ENCODE results near the gene HSPA12B. TPM values are rescaled to one million over a fixed set of nuclear protein-coding genes. Genes with fewer than 3 reads are reported as not detected.

Gene HSPA12B
- total and polyA plus RNA-seq, 2 of the 8 experiments (the other 6 are each of a cell fraction or from before 2014, with no cell fraction given) = 2.2 to 4.3 TPM

- no peak for TF ChIP-seq SP1 (IDR thresholded peaks at IDR 0.05; ENCODE audit: low read depth, low read length)
- no peak for TF ChIP-seq RFX5 (IDR thresholded peaks at IDR 0.05; ENCODE audit: borderline replicate concordance, low read depth, low read length)
- TF ChIP-seq RNF2 (IDR thresholded peaks at IDR 0.05; ENCODE audit: borderline replicate concordance, low read depth, low read length, missing control alignments, poor library complexity, severe bottlenecking) = peak; percentile 59
- no peak for TF ChIP-seq CHD1 (IDR thresholded peaks at IDR 0.05; ENCODE audit: low read depth, low read length)
- no peak for TF ChIP-seq CREB1 (IDR thresholded peaks at IDR 0.05)
- peak; percentile 72 for TF ChIP-seq ASH2L (IDR thresholded peaks at IDR 0.05; ENCODE audit: low read length)
- TF ChIP-seq EZH2 (IDR thresholded peaks at IDR 0.05; ENCODE audit: low read depth, low read length, severe bottlenecking) = no peak
- TF ChIP-seq EGR1 (IDR thresholded peaks at IDR 0.05; ENCODE audit: borderline replicate concordance, low read depth, low read length) = no peak
- no peak for TF ChIP-seq POLR2AphosphoS5 (IDR thresholded peaks at IDR 0.05; ENCODE audit: low read depth, low read length)
- peak; percentile 93 for TF ChIP-seq E2F6 (IDR thresholded peaks at IDR 0.05)
- no peak for TF ChIP-seq GTF2F1 (IDR thresholded peaks at IDR 0.05; ENCODE audit: borderline replicate concordance, low read depth, low read length)
- 0 out of 2 replicates have a peak, but pooled peaks have one; percentile 12 for TF ChIP-seq GABPA (IDR thresholded peaks at IDR 0.05; ENCODE audit: borderline replicate concordance, insufficient read depth, low read length)
- no peak for TF ChIP-seq JUN (IDR thresholded peaks at IDR 0.05; ENCODE audit: low read depth, low read length)
- no peak for TF ChIP-seq ZNF274 (IDR thresholded peaks at IDR 0.05; ENCODE audit: borderline replicate concordance, extremely low read depth, low read length)
- TF ChIP-seq RBBP5 (IDR thresholded peaks at IDR 0.05; ENCODE audit: borderline replicate concordance, low read depth, low read length) = no peak; the same call in 1 of the 2 replicates
- TF ChIP-seq CBX5 (IDR thresholded peaks at IDR 0.05; ENCODE audit: low read depth, low read length) = no peak
- no peak for TF ChIP-seq SIX5 (IDR thresholded peaks at IDR 0.05; ENCODE audit: low read depth, low read length)
- TF ChIP-seq NANOG (IDR thresholded peaks at IDR 0.05; ENCODE audit: insufficient read depth, low read depth, low read length, poor library complexity, severe bottlenecking) = no peak
- TF ChIP-seq BACH1 (IDR thresholded peaks at IDR 0.05; ENCODE audit: low read length) = no peak
- peak in 1 of 2 experiments; percentile 29; a peak in 1 of 4 replicates for TF ChIP-seq HDAC2 (IDR thresholded peaks at IDR 0.05; ENCODE audit: borderline replicate concordance in 1 of 2, low read depth in 2 of 2, low read length in 2 of 2)
- peak; percentile 95 for TF ChIP-seq KDM4A (IDR thresholded peaks at IDR 0.05; ENCODE audit: low read depth, low read length, severe bottlenecking)
- no peak for TF ChIP-seq BRCA1 (IDR thresholded peaks at IDR 0.05; ENCODE audit: low read depth, low read length)
- no peak for TF ChIP-seq BCL11A (IDR thresholded peaks at IDR 0.05; ENCODE audit: low read depth in 2 of 2, low read length in 2 of 2)
These were observed 45.5 kb downstream of the HSPA12B start (continued) for GRCh38 chr20:3777716-3778629.

Measured in H1 (cell line).